GM12891 (cell line): Measurements from ENCODE around the gene BTF3.

Experiments used
- DNase-seq: peaks from one replicate; pipeline ENCODE4 v3.0.0; 2011; ENCODE audit warnings: low spot score; ENCODE audit not compliant: insufficient read length
- FAIRE-seq: peaks from 2 replicates; lab custom pipeline; 2011; peaks lifted over from hg19 to GRCh38; lab: Jason Lieb, UNC
- PAX5 ChIP-seq: IDR thresholded peaks from 2 replicates; pipeline ENCODE4 v1.6.1; 2011; ENCODE audit warnings: low read length, moderate library complexity, mild to moderate bottlenecking; ENCODE audit not compliant: insufficient read depth, severe bottlenecking
- POLR2A ChIP-seq: IDR thresholded peaks from 2 replicates; pipeline ENCODE4 v1.6.1; 2011; ENCODE audit warnings: low read depth, low read length, control low read depth
- POLR2AphosphoS5 ChIP-seq: IDR thresholded peaks from 2 replicates; pipeline ENCODE4 v1.6.1; 2011; ENCODE audit warnings: low read depth, low read length, control low read depth
- POU2F2 ChIP-seq: IDR thresholded peaks from 2 replicates; pipeline ENCODE4 v1.6.1; 2011; ENCODE audit warnings: low read depth, mild to moderate bottlenecking, control low read depth, low read length, moderate library complexity
- SPI1 ChIP-seq: IDR thresholded peaks from 2 replicates; pipeline ENCODE4 v1.6.1; 2011; ENCODE audit warnings: low read depth, low read length, control low read depth
- TAF1 ChIP-seq: IDR thresholded peaks from 2 replicates; pipeline ENCODE4 v1.6.1; 2011; ENCODE audit warnings: low read depth, low read length, control low read depth

Gene BTF3

GRCh38 chr5:73515232-73515631 lies 17.0 kb downstream of the BTF3 start:
- no peak for FAIRE-seq
- no peak for TF ChIP-seq PAX5
- TF ChIP-seq SPI1, result no peak
- no peak for TF ChIP-seq POLR2A
- TF ChIP-seq TAF1, result no peak
- no peak for TF ChIP-seq POU2F2
- no peak for TF ChIP-seq POLR2AphosphoS5
- DNase-seq, result no peak

- DNase-seq, result peak; percentile 63
- FAIRE-seq, result peak; percentile 96
- TF ChIP-seq TAF1 (no peak), POLR2A (no peak), POU2F2 (no peak)
These were observed 21.5 kb downstream of the BTF3 start for GRCh38 chr5:73519531-73520283.

- no peak for DNase-seq
- no peak for TF ChIP-seq TAF1
- TF ChIP-seq PAX5, result no peak
- no peak for FAIRE-seq
These were observed 24.7 kb downstream of the BTF3 start for GRCh38 chr5:73522989-73523388.

GRCh38 chr5:73523861-73524260 lies 25.6 kb downstream of the BTF3 start:
- DNase-seq (no peak), FAIRE-seq (no peak)
- TF ChIP-seq TAF1, result no peak
- TF ChIP-seq SPI1, result no peak
- no peak for TF ChIP-seq POLR2A
- no peak for TF ChIP-seq PAX5
- no peak for TF ChIP-seq POU2F2
- no peak for TF ChIP-seq POLR2AphosphoS5

GRCh38 chr5:73525606-73526203 lies 27.5 kb downstream of the BTF3 start:
- FAIRE-seq, result no peak
- no peak for DNase-seq
- no peak for TF ChIP-seq TAF1

- DNase-seq (no peak), FAIRE-seq (no peak)
- TF ChIP-seq SPI1, result peak; percentile 60
- no peak for TF ChIP-seq POLR2A
- no peak for TF ChIP-seq PAX5
- TF ChIP-seq POU2F2, result no peak
- no peak for TF ChIP-seq TAF1
These were observed 30.0 kb downstream of the BTF3 start for GRCh38 chr5:73528248-73528647.

GRCh38 chr5:73529081-73529480 lies 30.8 kb downstream of the BTF3 start:
- TF ChIP-seq POLR2A (no peak), SPI1 (no peak), POLR2AphosphoS5 (no peak), POU2F2 (no peak), TAF1 (no peak), PAX5 (no peak)
- FAIRE-seq, result no peak
- no peak for DNase-seq

GRCh38 chr5:73531356-73531755 lies 33.1 kb downstream of the BTF3 start:
- no peak for TF ChIP-seq SPI1
- no peak for TF ChIP-seq TAF1
- no peak for TF ChIP-seq PAX5
- TF ChIP-seq POLR2A, result no peak
- TF ChIP-seq POLR2AphosphoS5, result no peak
- no peak for TF ChIP-seq POU2F2
- FAIRE-seq, result no peak
- DNase-seq, result no peak

- DNase-seq (no peak), FAIRE-seq (no peak)
- TF ChIP-seq PAX5 (no peak), POLR2AphosphoS5 (no peak), POLR2A (no peak), POU2F2 (no peak), SPI1 (no peak), TAF1 (no peak)
These were observed 34.0 kb downstream of the BTF3 start for GRCh38 chr5:73532195-73532594.

GRCh38 chr5:73534011-73534644 lies 35.9 kb downstream of the BTF3 start:
- no peak for DNase-seq
- no peak for TF ChIP-seq POLR2A
- no peak for TF ChIP-seq POLR2AphosphoS5
- no peak for TF ChIP-seq TAF1
- no peak for TF ChIP-seq SPI1
- TF ChIP-seq PAX5, result no peak
- TF ChIP-seq POU2F2, result no peak

GRCh38 chr5:73534971-73535370 lies 36.7 kb downstream of the BTF3 start:
- TF ChIP-seq POLR2A (no peak), POLR2AphosphoS5 (no peak), PAX5 (no peak), POU2F2 (no peak), SPI1 (no peak), TAF1 (no peak)
- DNase-seq (no peak), FAIRE-seq (no peak)

More at GRCh38 chr5:73534011-73534644, 35.9 kb downstream of the BTF3 start:
- no peak for FAIRE-seq
